HepG2 (cell line): Measurements from ENCODE around the gene IQCN.

Source experiments
- AHR ChIP-seq: IDR thresholded peaks from 2 replicates; pipeline ENCODE4 v1.6.1; 2018; ENCODE audit warnings: missing genetic modification reagents, missing compliant biosample characterization
- CC2D1A ChIP-seq: sonication (generic); formaldehyde crosslinking; IDR thresholded peaks from 2 replicates; pipeline ENCODE4 v1.8.1; 2023; ENCODE audit warnings: mild to moderate bottlenecking, missing genetic modification reagents
- POLR2A ChIP-seq, 2 experiments: IDR thresholded peaks; 2 replicates each; pipeline ENCODE4 v1.6.1; 2011; ENCODE audit warnings: low read depth in 2 of 2, low read length in 2 of 2, mild to moderate bottlenecking in 1 of 2, moderate library complexity in 1 of 2; ENCODE audit not compliant: insufficient read depth in 1 of 2
- POLR2AphosphoS5 ChIP-seq: IDR thresholded peaks from 2 replicates; pipeline ENCODE4 v1.6.1; 2012; ENCODE audit warnings: low read depth, low read length
- SMC3 ChIP-seq: IDR thresholded peaks from 2 replicates; pipeline ENCODE4 v1.6.1; 2011; ENCODE audit warnings: low read length, improper control_type of control experiment
- ZNF652 ChIP-seq: IDR thresholded peaks from 2 replicates; pipeline ENCODE4 v1.6.1; 2016; ENCODE audit warnings: low read depth, borderline replicate concordance
- TF ChIP-seq, protein P1 (sequence below): sonication (generic); formaldehyde crosslinking; IDR thresholded peaks from 2 replicates; pipeline ENCODE4 v1.5.0; 2020; ENCODE audit warnings: mild to moderate bottlenecking, missing genetic modification reagents, moderate library complexity

DNA sequence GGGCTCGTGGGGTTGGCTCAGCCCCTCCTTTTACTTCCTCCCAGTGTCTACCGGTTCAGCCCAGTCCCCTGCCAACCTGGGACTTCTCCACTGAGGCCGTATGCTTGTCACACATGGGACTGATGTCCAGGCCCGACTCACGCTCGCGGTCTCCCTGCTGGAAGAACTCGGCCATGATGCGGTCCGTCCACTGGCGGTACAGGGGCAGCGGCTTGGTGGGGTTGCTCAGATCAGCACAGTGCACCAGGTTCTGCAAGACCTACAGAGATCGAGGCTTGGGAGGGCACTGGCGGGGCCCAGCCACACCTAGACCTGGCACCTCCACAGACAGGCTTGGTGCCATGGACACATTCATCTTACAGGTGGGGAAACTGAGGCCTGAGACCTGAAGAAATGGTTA, 62.6 kb downstream of the IQCN start:
- TF ChIP-seq AHR (CRISPR knock-in tag): no peak
- TF ChIP-seq POLR2A (IDR thresholded peaks at IDR 0.05; ENCODE audit: insufficient read depth in 1 of 2, low read depth in 2 of 2, low read length in 2 of 2): no peak
- no peak for TF ChIP-seq SMC3
- TF ChIP-seq CC2D1A: no peak
- no peak for TF ChIP-seq ZNF652 (CRISPR knock-in tag)
- no peak for TF ChIP-seq POLR2AphosphoS5
- TF ChIP-seq, protein P1, sequence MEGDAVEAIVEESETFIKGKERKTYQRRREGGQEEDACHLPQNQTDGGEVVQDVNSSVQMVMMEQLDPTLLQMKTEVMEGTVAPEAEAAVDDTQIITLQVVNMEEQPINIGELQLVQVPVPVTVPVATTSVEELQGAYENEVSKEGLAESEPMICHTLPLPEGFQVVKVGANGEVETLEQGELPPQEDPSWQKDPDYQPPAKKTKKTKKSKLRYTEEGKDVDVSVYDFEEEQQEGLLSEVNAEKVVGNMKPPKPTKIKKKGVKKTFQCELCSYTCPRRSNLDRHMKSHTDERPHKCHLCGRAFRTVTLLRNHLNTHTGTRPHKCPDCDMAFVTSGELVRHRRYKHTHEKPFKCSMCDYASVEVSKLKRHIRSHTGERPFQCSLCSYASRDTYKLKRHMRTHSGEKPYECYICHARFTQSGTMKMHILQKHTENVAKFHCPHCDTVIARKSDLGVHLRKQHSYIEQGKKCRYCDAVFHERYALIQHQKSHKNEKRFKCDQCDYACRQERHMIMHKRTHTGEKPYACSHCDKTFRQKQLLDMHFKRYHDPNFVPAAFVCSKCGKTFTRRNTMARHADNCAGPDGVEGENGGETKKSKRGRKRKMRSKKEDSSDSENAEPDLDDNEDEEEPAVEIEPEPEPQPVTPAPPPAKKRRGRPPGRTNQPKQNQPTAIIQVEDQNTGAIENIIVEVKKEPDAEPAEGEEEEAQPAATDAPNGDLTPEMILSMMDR (CRISPR knock-in tag): no peak
